Suprapubic skin (tissue), 4 donors: ENCODE measurements around the gene CDC42BPA. TPM values are rescaled to one million over a fixed set of nuclear protein-coding genes. Genes with fewer than 3 reads are reported as not detected.

Experiments
- DNase-seq, 2 donors: peaks; one replicate each; pipeline ENCODE4 v3.0.0-alpha.2; 2019; ENCODE audit warnings: low spot score in 2 of 2
- H3K27ac ChIP-seq: fragments of 200-600 bp; sonication (generic); one replicate; pipeline ENCODE4 v1.5.1; 2019
- H3K27me3 ChIP-seq: fragments of 200-600 bp; sonication (generic); one replicate; pipeline ENCODE4 v1.5.1; 2019
- H3K36me3 ChIP-seq: fragments of 200-600 bp; sonication (generic); one replicate; pipeline ENCODE4 v1.5.1; 2019
- H3K4me1 ChIP-seq: fragments of 200-600 bp; sonication (generic); one replicate; pipeline ENCODE4 v1.5.1; 2019
- H3K4me3 ChIP-seq: fragments of 200-600 bp; sonication (generic); one replicate; pipeline ENCODE4 v1.5.1; 2019; ENCODE audit warnings: mild to moderate bottlenecking
- H3K9me3 ChIP-seq: fragments of 200-600 bp; sonication (generic); one replicate; pipeline ENCODE4 v1.5.1; 2019
- CTCF ChIP-seq, 2 donors: fragments of 200-600 bp in 1 of 2; fragments of 450-650 bp in 1 of 2; sonication (generic) in 1 of 2; IDR thresholded peaks; one replicate each; pipeline ENCODE4 v1.5.1; 2016 to 2019; ENCODE audit warnings: antibody characterized with exemption in 2 of 2, mild to moderate bottlenecking in 1 of 2, moderate library complexity in 1 of 2
- EP300 ChIP-seq: sonication (generic); formaldehyde crosslinking; IDR thresholded peaks from one replicate; pipeline ENCODE4 v1.6.1; 2017; ENCODE audit warnings: antibody characterized with exemption
- POLR2A ChIP-seq, 2 donors: fragments of 450-650 bp; IDR thresholded peaks; one replicate each; pipeline ENCODE4 v1.6.1; 2017; ENCODE audit warnings: antibody characterized with exemption in 2 of 2, mild to moderate bottlenecking in 2 of 2, moderate library complexity in 2 of 2
- POLR2AphosphoS5 ChIP-seq, 3 donors: sonication (generic); formaldehyde crosslinking; IDR thresholded peaks; one replicate each; pipeline ENCODE4 v1.6.1; 2017; ENCODE audit warnings: antibody characterized with exemption in 3 of 3
- WGBS: methylation state at CpG from one replicate; pipeline ENCODE4 v1.1.5; 2018; 5-methylcytosine and 5-hydroxymethylcytosine counted together
- total RNA-seq, 4 donors: library from RNA; depleted of rRNA; stranded (reverse); fragments of >200 nt; gene quantifications; one replicate each; pipeline ENCODE4 v1.1.0, GENCODE V29; 2016

CDC42BPA gene
- 10 to 100 TPM; 12.2 to 54.6 (median 14.9) TPM for total RNA-seq

GRCh38 chr1:227318016-227318852 is at the start of gene CDC42BPA:
Gene CDC42BPA, minus strand, starts transcription at chr1:227318492. Its CDS starts 1,310 bp downstream, at chr1:227317182.
- H3K27me3 ChIP-seq = no peaks in the 10 kb centered on the region
- TF ChIP-seq EP300 (no peak), CTCF (IDR thresholded peaks at IDR 0.05) (no peak), POLR2A (IDR thresholded peaks at IDR 0.05) (no peak), POLR2AphosphoS5 (IDR thresholded peaks at IDR 0.05) (no peak)

GRCh38 chr1:227368009-227368408 is 49.7 kb upstream of the CDC42BPA start:
- Histone ChIP-seq H3K9me3 (no peaks in the 10 kb centered on the region), H3K27me3 (no peaks in the 10 kb centered on the region), H3K4me3 (no peak overlapping the region), H3K27ac (no peak overlapping the region), H3K4me1 (no peaks in the 10 kb centered on the region), H3K36me3 (no peaks in the 10 kb centered on the region)
- 100% methylated on average over 1 of the region's 1 CpG for WGBS
- TF ChIP-seq EP300 (no peak), CTCF (IDR thresholded peaks at IDR 0.05) (no peak), POLR2AphosphoS5 (IDR thresholded peaks at IDR 0.05) (no peak), POLR2A (IDR thresholded peaks at IDR 0.05) (no peak)
- no peak for DNase-seq

More at GRCh38 chr1:227318016-227318852, at the start of gene CDC42BPA:
- H3K27ac ChIP-seq = peak within 1 kb of the TSS; percentile 92
- H3K9me3 ChIP-seq = no peaks in the 10 kb centered on the region
- peak; percentile 88 to 90 for DNase-seq
- peaks cover 22% of the 10 kb centered on the region for H3K4me1 ChIP-seq
- H3K4me3 ChIP-seq = peak within 1 kb of the TSS; percentile 96
- no peaks in the 10 kb centered on the region for H3K36me3 ChIP-seq
- 0% methylated on average over 9 of the region's 98 CpGs for WGBS

GRCh38 chr1:227365473-227366431 is 47.5 kb upstream of the CDC42BPA start:
- H3K4me1 ChIP-seq = no peaks in the 10 kb centered on the region
- 92% methylated on average over 8 of the region's 8 CpGs for WGBS
- no peak overlapping the region for H3K27ac ChIP-seq

GRCh38 chr1:227364657-227365056 is 46.4 kb upstream of the CDC42BPA start:
- Histone ChIP-seq H3K4me3 (no peak overlapping the region), H3K4me1 (no peaks in the 10 kb centered on the region), H3K9me3 (no peaks in the 10 kb centered on the region), H3K36me3 (no peaks in the 10 kb centered on the region), H3K27me3 (no peaks in the 10 kb centered on the region), H3K27ac (no peak overlapping the region)
- DNase-seq = no peak
- TF ChIP-seq EP300 (no peak), POLR2AphosphoS5 (IDR thresholded peaks at IDR 0.05) (no peak), CTCF (IDR thresholded peaks at IDR 0.05) (no peak), POLR2A (IDR thresholded peaks at IDR 0.05) (no peak)
- 71% methylated on average over 2 of the region's 2 CpGs for WGBS

More at GRCh38 chr1:227365473-227366431, 47.5 kb upstream of the CDC42BPA start:
- Histone ChIP-seq H3K9me3 (no peaks in the 10 kb centered on the region), H3K27me3 (no peaks in the 10 kb centered on the region), H3K4me3 (no peak overlapping the region), H3K36me3 (no peaks in the 10 kb centered on the region)
- no peak for DNase-seq
- TF ChIP-seq CTCF (IDR thresholded peaks at IDR 0.05) (no peak), EP300 (no peak), POLR2A (IDR thresholded peaks at IDR 0.05) (no peak), POLR2AphosphoS5 (IDR thresholded peaks at IDR 0.05) (no peak)

- 91% methylated on average over 7 of the region's 7 CpGs for WGBS
- no peak overlapping the region for H3K4me3 ChIP-seq
- no peaks in the 10 kb centered on the region for H3K9me3 ChIP-seq
- DNase-seq = no peak
- H3K36me3 ChIP-seq = no peaks in the 10 kb centered on the region
- no peaks in the 10 kb centered on the region for H3K4me1 ChIP-seq
- H3K27me3 ChIP-seq = no peaks in the 10 kb centered on the region
- TF ChIP-seq POLR2AphosphoS5 (IDR thresholded peaks at IDR 0.05) (no peak), CTCF (IDR thresholded peaks at IDR 0.05) (no peak), EP300 (no peak), POLR2A (IDR thresholded peaks at IDR 0.05) (no peak)
- H3K27ac ChIP-seq = no peak overlapping the region
Observed at GRCh38 chr1:227363825-227364224, 45.5 kb upstream of the CDC42BPA start.
